HG03354 (cell line): ENCODE results near the gene C8G.

Experiments
- ATAC-seq: cut with Tn5 transposase; IDR thresholded peaks from one replicate; pipeline ENCODE4 v1.9.1; 2021; ENCODE audit warnings: mild to moderate bottlenecking; ENCODE audit not compliant: unreplicated experiment, poor library complexity, severe bottlenecking

C8G gene

GRCh38 chr9:136939996-136940525, 5.0 kb upstream of the C8G start:
- no peak for ATAC-seq

GRCh38 chr9:136940526-136941230, 4.4 kb upstream of the C8G start:
- no peak for ATAC-seq

GRCh38 chr9:136941231-136942111, 3.6 kb upstream of the C8G start:
- no peak for ATAC-seq

- ATAC-seq: no peak
These were observed 2.7 kb upstream of the C8G start for GRCh38 chr9:136942112-136942880.

- ATAC-seq: no peak
These were observed 2.2 kb upstream of the C8G start for GRCh38 chr9:136942881-136943230.

- ATAC-seq: peak; percentile 22
These were observed 1.5 kb upstream of the C8G start for GRCh38 chr9:136943291-136944211.

GRCh38 chr9:136944212-136944518, 878 bp upstream of the C8G start:
- no peak for ATAC-seq

- ATAC-seq: no peak
These were observed 537 bp downstream of the C8G start for GRCh38 chr9:136945333-136946227.

GRCh38 chr9:136946228-136947027, 1.4 kb downstream of the C8G start:
- no peak for ATAC-seq

- no peak for ATAC-seq
These were observed 2.2 kb downstream of the C8G start for GRCh38 chr9:136947028-136947891.

GRCh38 chr9:136947955-136948510, 3.0 kb downstream of the C8G start:
- no peak for ATAC-seq

GRCh38 chr9:136949239-136949816, 4.3 kb downstream of the C8G start:
- ATAC-seq: no peak

- peak; percentile 90 for ATAC-seq
These were observed 5.0 kb downstream of the C8G start for GRCh38 chr9:136949817-136950655.

GRCh38 chr9:136950656-136951276, 5.7 kb downstream of the C8G start:
- no peak for ATAC-seq
